Esophagus (tissue), 2 donors: Measurements from ENCODE around the gene TMTC3. TPM values are rescaled to one million over a fixed set of nuclear protein-coding genes. Genes with fewer than 3 reads are reported as not detected.
A peak's percentile ranks its signal among the peaks of the same experiment; 100 is the strongest.

ENCODE experiments used
- H3K27ac ChIP-seq, 2 donors: one replicate each; pipeline ENCODE4 v1.5.1; 2013; ENCODE audit warnings: low read depth in 2 of 2, mild to moderate bottlenecking in 2 of 2, inconsistent platforms in 1 of 2, low read length in 1 of 2, moderate library complexity in 1 of 2
- H3K27me3 ChIP-seq, 2 donors: one replicate each; pipeline ENCODE4 v1.6.1; 2013; ENCODE audit warnings: low read length in 2 of 2, control low read depth in 1 of 2, mild to moderate bottlenecking in 1 of 2; ENCODE audit not compliant: insufficient read depth in 2 of 2, control insufficient read depth in 1 of 2
- H3K36me3 ChIP-seq, 2 donors: one replicate each; pipeline ENCODE4 v1.6.1; 2013; ENCODE audit warnings: low read length in 1 of 2; ENCODE audit not compliant: control insufficient read depth in 2 of 2, insufficient read depth in 2 of 2
- H3K4me1 ChIP-seq, 2 donors: one replicate each; pipeline ENCODE4 v1.6.1; 2013; ENCODE audit warnings: low read length in 1 of 2; ENCODE audit not compliant: control insufficient read depth in 2 of 2, insufficient read depth in 2 of 2
- H3K4me3 ChIP-seq, 2 donors: one replicate each; pipeline ENCODE4 v1.5.1; 2013; ENCODE audit warnings: low read length in 2 of 2, mild to moderate bottlenecking in 2 of 2, low read depth in 1 of 2, moderate library complexity in 1 of 2
- H3K9me3 ChIP-seq, 2 donors: one replicate each; pipeline ENCODE4 v1.6.1; 2013; ENCODE audit warnings: mild to moderate bottlenecking in 2 of 2, low read depth in 1 of 2, low read length in 1 of 2, moderate library complexity in 1 of 2; ENCODE audit not compliant: control insufficient read depth in 2 of 2, insufficient read depth in 1 of 2
- WGBS, 2 donors: extraction: QIAGEN DNeasy Blood & Tissue Kit; methylation state at CpG; one replicate each; pipeline ENCODE4 v1.1.7; 2013; 5-methylcytosine and 5-hydroxymethylcytosine counted together
- polyA plus RNA-seq, 2 donors: library from polyadenylated mRNA; stranded (reverse); fragments of 200-250 nt; gene quantifications; one replicate each; pipeline ENCODE4 v1.2.3, GENCODE V29; 2013
- donor health status: healthy with polysubstance abuse.
- donor health status: Bipolar disorder and iron deficiency.

The TMTC3 gene
- 1 to 10 TPM; 3.8 to 4.0 TPM for polyA plus RNA-seq

GRCh38 chr12:88141774-88142609 lies at the start of gene TMTC3, which contains the start of gene CEP290:
Gene TMTC3, plus strand, starts transcription at chr12:88142307. Its CDS starts 6,009 bp downstream, at chr12:88148316.
Gene CEP290, minus strand, starts transcription at chr12:88142088. Its CDS starts 781 bp downstream, at chr12:88141307.
- Histone ChIP-seq H3K27me3 (no peaks in the 10 kb centered on the region), H3K9me3 (no peaks in the 10 kb centered on the region), H3K27ac (peak within 1 kb of the TSS; percentile 86 to 87), H3K4me3 (peak within 1 kb of the TSS; percentile 60 to 70), H3K4me1 (no peaks in the 10 kb centered on the region), H3K36me3 (no peaks in the 10 kb centered on the region)
- WGBS, 2 donors = 0 to 1% methylated on average over 48 to 49 of the region's 49 CpGs

GRCh38 chr12:88092771-88093170 lies 49.3 kb upstream of the TMTC3 start:
- Histone ChIP-seq H3K27me3 (no peaks in the 10 kb centered on the region), H3K36me3 (no peaks in the 10 kb centered on the region), H3K4me1 (no peaks in the 10 kb centered on the region), H3K27ac (no peak overlapping the region), H3K4me3 (no peak overlapping the region), H3K9me3 (no peaks in the 10 kb centered on the region)

- Histone ChIP-seq H3K27me3 (no peaks in the 10 kb centered on the region), H3K9me3 (no peaks in the 10 kb centered on the region), H3K36me3 (no peaks in the 10 kb centered on the region), H3K27ac (no peak overlapping the region), H3K4me1 (no peaks in the 10 kb centered on the region), H3K4me3 (no peak overlapping the region)
- WGBS, 2 donors = 97 to 98% methylated on average over 4 of the region's 4 CpGs
Measured at GRCh38 chr12:88093573-88093972, 48.5 kb upstream of the TMTC3 start.

- no peak overlapping the region for H3K4me3 ChIP-seq
Measured at GRCh38 chr12:88108021-88108420, 34.1 kb upstream of the TMTC3 start.

GRCh38 chr12:88111074-88111652 lies 30.9 kb upstream of the TMTC3 start:
- Histone ChIP-seq H3K27me3 (no peaks in the 10 kb centered on the region), H3K4me1 (no peaks in the 10 kb centered on the region), H3K27ac (no peak overlapping the region), H3K36me3 (peaks cover 0 to 2% of the 10 kb centered on the region in 2 donors), H3K4me3 (peak overlapping the region in 1 of 2 donors; percentile 47), H3K9me3 (no peaks in the 10 kb centered on the region)
- WGBS, 2 donors = 15 to 17% methylated on average over 1 of the region's 1 CpG

More at GRCh38 chr12:88108021-88108420, 34.1 kb upstream of the TMTC3 start:
- H3K36me3 ChIP-seq = peaks cover 0 to 2% of the 10 kb centered on the region in 2 donors
- H3K9me3 ChIP-seq = no peaks in the 10 kb centered on the region
- H3K27ac ChIP-seq = no peak overlapping the region
- WGBS, 2 donors = 95 to 99% methylated on average over 2 of the region's 2 CpGs
- no peaks in the 10 kb centered on the region for H3K4me1 ChIP-seq
- H3K27me3 ChIP-seq = no peaks in the 10 kb centered on the region

- H3K27me3 ChIP-seq = no peaks in the 10 kb centered on the region
- no peak overlapping the region for H3K4me3 ChIP-seq
- no peaks in the 10 kb centered on the region for H3K4me1 ChIP-seq
- no peak overlapping the region for H3K27ac ChIP-seq
- peaks cover 0 to 2% of the 10 kb centered on the region in 2 donors for H3K36me3 ChIP-seq
- 46% methylated on average over 3 of the region's 3 CpGs for WGBS, 2 donors
- H3K9me3 ChIP-seq = no peaks in the 10 kb centered on the region
Measured at GRCh38 chr12:88113871-88114270, 28.2 kb upstream of the TMTC3 start.

GRCh38 chr12:88122666-88123065 lies 19.4 kb upstream of the TMTC3 start:
- Histone ChIP-seq H3K4me3 (no peak overlapping the region), H3K4me1 (no peaks in the 10 kb centered on the region), H3K9me3 (no peaks in the 10 kb centered on the region), H3K27me3 (no peaks in the 10 kb centered on the region), H3K27ac (no peak overlapping the region), H3K36me3 (no peaks in the 10 kb centered on the region)
- 65 to 72% methylated on average over 4 of the region's 4 CpGs for WGBS, 2 donors

- no peak overlapping the region for H3K27ac ChIP-seq
- H3K27me3 ChIP-seq = no peaks in the 10 kb centered on the region
- no peaks in the 10 kb centered on the region for H3K9me3 ChIP-seq
- H3K36me3 ChIP-seq = no peaks in the 10 kb centered on the region
- 98% methylated on average over 3 of the region's 3 CpGs for WGBS, 2 donors
- no peaks in the 10 kb centered on the region for H3K4me1 ChIP-seq
- H3K4me3 ChIP-seq = no peak overlapping the region
Measured at GRCh38 chr12:88127099-88127498, 15.0 kb upstream of the TMTC3 start.

- H3K4me3 ChIP-seq = no peak overlapping the region
- 95% methylated on average over 3 of the region's 3 CpGs for WGBS, 2 donors
- H3K27ac ChIP-seq = no peak overlapping the region
- H3K9me3 ChIP-seq = no peaks in the 10 kb centered on the region
- H3K36me3 ChIP-seq = no peaks in the 10 kb centered on the region
- no peaks in the 10 kb centered on the region for H3K27me3 ChIP-seq
- no peaks in the 10 kb centered on the region for H3K4me1 ChIP-seq
Measured at GRCh38 chr12:88127855-88128254, 14.3 kb upstream of the TMTC3 start.
